GM21619 (cell line): ENCODE data around the gene APCDD1.

ENCODE experiments used
- ATAC-seq: cut with Tn5 transposase; IDR thresholded peaks from one replicate; pipeline ENCODE4 v1.9.1; 2021; ENCODE audit not compliant: unreplicated experiment

Gene APCDD1

DNA sequence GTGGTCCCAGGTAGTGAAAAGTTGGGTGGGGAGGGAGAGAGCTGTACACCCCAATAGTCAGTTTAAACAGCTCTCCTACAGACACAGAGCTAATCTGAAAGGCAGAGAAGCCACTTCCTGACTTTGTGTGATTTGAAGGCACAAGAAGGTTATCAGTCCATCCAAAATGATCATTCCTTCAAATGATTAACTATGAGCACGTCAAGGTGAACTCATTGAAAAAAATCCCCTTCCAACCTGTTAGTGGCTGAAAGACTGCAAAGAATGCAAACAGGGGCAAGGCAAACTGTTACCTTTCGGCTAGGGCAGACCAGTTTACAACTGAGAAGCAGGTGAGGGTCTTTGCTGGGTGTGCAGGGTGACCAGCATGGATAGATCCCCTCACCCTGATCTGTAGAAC lies 22.8 kb upstream of the APCDD1 start:
- no peak for ATAC-seq

GRCh38 chr18:10432781-10433180 lies 21.7 kb upstream of the APCDD1 start:
- ATAC-seq: no peak

GRCh38 chr18:10436160-10436559 lies 18.3 kb upstream of the APCDD1 start:
- ATAC-seq: no peak

DNA sequence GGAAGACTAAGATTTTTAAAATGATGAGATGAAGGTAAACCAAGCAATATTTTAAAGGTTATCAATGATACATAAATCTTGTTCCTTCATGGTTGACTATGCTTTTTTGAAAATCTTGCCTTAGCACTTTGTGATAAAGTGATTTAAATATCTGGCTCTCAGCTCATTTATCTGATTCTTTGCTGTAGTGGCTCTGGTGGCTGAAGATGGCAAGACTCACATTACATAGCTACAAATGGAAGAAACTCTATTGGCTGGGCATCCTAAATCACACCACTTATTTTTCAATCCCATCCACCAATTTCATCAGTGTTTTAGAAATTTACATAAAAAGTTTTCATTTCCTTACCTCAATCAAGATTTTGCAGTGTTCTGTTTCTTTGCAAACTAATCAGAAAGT lies 16.6 kb upstream of the APCDD1 start:
- ATAC-seq: no peak

GRCh38 chr18:10439898-10440297 lies 14.5 kb upstream of the APCDD1 start:
- no peak for ATAC-seq

DNA sequence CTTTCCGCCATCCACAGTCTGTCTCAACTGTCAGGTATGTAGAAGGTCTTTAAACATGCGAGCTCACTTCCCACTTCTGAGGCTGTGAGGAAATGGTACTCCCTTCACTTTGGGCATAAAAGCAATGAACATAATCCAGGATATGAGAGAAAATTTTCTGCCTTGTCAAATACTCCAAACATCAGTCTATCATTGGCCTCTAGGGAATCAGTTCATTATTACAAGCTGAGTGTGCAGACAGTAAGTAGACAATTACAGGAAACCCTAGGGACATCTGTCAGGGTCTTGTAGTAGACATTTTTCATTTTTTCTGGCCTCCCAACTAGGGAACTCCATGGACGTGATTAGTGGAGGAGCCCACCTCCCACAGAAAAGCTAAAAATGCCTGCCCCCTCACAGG lies 13.6 kb upstream of the APCDD1 start:
- ATAC-seq: no peak

DNA sequence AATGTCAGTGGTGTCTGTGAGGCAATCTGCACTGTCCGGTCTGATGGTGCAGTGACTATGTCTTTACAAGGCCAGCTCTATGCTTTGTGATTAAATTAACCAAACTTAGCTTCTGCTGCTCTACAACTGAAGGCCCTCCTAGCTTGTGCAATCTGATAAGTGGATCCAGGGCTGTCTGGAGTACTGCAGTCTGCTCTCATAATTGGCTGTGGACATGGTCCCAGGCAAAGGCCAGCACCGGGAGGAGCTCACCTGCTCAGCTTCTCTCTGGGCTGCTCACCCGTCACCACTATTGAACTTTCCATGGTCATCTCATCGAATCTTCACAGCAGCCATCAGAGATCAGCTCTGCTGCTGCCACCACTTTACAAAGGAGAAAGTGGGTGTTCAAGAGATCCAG lies 13.0 kb upstream of the APCDD1 start:
- no peak for ATAC-seq

DNA sequence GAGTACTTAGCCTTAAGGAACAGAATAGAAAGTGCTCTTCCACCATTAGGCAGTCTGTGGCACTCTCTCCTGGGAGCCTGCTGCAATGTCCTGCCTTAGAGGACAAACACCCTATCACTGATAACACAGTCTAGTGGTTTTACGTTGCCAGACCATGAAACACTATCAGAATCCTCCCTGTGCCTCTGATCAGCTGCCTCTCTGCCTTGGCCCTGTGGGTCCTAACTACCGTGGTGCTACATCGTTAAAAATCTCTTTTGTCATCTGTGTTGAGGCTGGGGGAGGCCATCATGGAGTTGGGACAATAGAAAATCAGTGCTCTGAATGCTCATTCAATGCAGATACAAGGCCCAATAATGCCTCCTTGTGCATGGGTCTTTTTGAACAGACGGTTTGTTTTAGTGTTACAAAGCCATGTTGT lies 11.9 kb upstream of the APCDD1 start:
- ATAC-seq: no peak

GRCh38 chr18:10443001-10443400 lies 11.4 kb upstream of the APCDD1 start:
- no peak for ATAC-seq

GRCh38 chr18:10444314-10445006 lies 10.0 kb upstream of the APCDD1 start:
- no peak for ATAC-seq

DNA sequence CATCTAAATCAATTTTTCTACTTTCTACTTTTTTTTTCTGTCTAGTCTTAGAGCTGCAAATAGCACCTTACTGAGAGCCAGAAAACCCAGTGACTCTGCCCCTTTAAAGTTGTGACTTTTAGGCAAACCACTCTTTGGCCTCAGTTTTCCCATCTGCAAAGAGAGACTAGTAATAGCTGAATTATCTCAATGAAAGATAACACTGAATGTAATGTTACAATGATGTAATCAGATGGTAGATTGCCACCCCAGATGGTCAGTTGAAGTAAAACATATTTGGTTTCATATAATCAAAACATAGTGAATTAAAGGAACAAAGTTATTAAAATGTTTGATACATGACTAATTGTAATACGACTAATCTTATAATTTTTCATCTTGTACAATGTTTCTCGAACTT lies 5.0 kb upstream of the APCDD1 start:
- no peak for ATAC-seq

DNA sequence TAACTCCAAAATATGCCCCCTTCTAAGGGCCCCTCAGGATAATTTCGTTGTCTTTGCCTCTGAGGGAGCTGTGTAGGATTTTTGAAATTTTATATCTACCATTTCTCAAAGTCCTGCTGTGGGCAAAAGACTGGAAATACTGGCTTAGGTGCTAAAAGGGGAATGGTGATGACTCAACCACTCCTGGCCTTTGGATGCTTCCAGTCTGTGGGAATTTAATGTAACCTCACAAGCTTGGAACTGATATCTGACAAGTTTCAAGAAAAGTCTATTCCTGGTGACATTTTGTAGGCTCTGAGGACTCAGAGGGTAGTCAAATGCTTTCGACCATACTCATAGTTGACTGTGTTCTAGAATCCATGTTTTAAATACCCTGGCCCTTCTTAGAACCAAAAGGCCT lies 3.4 kb upstream of the APCDD1 start:
- no peak for ATAC-seq

- no peak for ATAC-seq
These were observed 1.1 kb upstream of the APCDD1 start for GRCh38 chr18:10453261-10453805.

DNA sequence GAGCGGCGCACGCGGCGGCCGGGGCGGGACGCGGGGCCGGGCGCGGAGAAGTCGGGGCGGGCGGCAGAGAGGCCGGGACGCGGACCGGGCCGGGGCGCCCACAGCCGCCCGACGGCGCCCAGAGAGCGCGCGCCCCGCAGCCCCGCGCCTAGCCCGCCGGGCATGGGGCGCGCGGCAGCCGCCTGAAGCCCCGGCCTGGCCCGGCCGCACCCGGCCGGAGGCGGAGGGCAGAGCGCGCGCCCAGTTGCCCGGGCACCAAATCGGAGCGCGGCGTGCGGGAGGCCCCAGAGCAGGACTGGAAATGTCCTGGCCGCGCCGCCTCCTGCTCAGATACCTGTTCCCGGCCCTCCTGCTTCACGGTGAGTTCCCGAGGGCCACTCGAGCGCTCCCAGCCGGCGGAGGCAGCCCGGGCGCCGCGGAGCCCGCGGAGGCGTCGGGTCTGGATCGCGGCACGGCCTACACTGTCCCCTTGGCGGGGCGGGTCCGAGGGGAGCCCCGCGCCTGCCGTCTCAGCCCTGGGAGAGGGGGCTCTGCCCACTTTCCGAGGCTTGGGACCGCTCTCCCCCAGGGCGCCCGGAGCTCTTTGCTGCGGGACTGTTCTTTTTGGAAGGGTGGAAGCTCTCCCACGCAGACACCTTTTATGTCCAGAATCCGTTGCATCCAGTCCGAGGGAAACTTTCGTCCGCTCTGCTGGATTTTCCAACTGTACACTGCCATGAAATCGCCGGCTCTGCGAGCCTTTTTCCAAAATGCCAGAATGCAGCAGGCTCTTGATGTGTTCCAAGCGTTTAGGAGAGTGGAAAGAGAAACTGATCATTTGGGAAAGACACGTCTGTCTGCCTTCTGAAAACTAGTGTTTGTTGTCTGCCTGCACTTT lies 484 bp downstream of the APCDD1 start:
- no peak for ATAC-seq

- ATAC-seq: no peak
These were observed 1.5 kb downstream of the APCDD1 start for GRCh38 chr18:10455726-10456453.

- ATAC-seq: no peak
These were observed 2.3 kb downstream of the APCDD1 start for GRCh38 chr18:10456718-10457117.

- no peak for ATAC-seq
These were observed 2.7 kb downstream of the APCDD1 start for GRCh38 chr18:10457128-10457527.

DNA sequence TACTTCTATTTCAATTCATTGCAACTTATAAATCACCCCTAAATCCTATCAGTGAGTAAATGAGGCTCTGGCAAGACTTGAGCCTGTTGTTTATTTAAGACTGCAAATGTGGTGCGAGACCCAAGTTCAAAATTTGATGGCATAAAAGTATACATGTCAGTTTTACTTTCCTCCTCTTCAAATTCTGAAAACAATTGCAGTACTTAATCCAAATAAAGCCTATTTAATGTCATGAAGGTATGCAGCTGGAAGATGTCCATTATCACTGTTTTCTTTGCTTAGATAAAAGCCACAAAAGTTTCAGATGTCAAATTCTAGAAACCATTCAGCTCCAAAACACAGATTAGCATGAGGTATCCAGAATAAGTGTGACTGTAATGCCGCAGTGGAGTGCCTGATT lies 3.3 kb downstream of the APCDD1 start:
- ATAC-seq: no peak

DNA sequence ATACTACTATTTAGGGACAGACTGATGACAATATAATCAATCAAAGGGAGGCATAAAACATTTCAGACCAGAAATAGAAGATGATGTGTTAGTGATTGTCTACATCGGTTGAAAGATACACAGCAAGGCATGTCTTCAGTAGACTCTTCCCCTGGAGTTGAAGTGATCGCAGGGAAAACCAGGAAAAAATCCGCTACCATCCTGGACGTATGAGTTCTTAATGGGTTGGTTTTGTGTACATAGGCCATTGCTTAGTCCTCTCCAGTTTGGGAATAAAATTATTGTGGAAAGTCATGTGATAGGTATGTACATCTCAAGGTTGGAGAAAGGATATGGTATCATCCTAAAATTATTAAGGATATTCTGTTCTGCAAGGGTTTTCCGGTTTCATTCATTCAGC lies 4.3 kb downstream of the APCDD1 start:
- ATAC-seq: no peak

GRCh38 chr18:10459587-10459986 lies 5.2 kb downstream of the APCDD1 start:
- ATAC-seq: no peak

GRCh38 chr18:10460414-10461018 lies 6.1 kb downstream of the APCDD1 start:
- no peak for ATAC-seq
